ENCODE results near the gene KCNJ18.
"Not testable (repeated sequence)": the region's sequence is repeated elsewhere in the genome, so short reads cannot be mapped to it uniquely, and the experiment has no call there.

KCNJ18 gene

GRCh38 chr17:21691883-21692703 is at the start of gene KCNJ18:
Gene KCNJ18 (plus strand): TSS chr17:21692523. CDS start chr17:21702787, 10,264 bp downstream.
- in situ Hi-C loops (cut with MboI; ENCODE audit: low sequenced_read_pairs), result not testable (repeated sequence)

GRCh38 chr17:21648125-21648524 is 44.2 kb upstream of the KCNJ18 start:
- in situ Hi-C loops (cut with MboI; ENCODE audit: low sequenced_read_pairs), result not testable (repeated sequence)

GRCh38 chr17:21650043-21650442 is 42.3 kb upstream of the KCNJ18 start:
- in situ Hi-C loops (cut with MboI; ENCODE audit: low sequenced_read_pairs), result not testable (repeated sequence)

- in situ Hi-C loops (cut with MboI; ENCODE audit: low sequenced_read_pairs), result not testable (repeated sequence)
Measured at GRCh38 chr17:21652049-21652448, 40.3 kb upstream of the KCNJ18 start.

GRCh38 chr17:21653211-21653610 is 39.1 kb upstream of the KCNJ18 start:
- in situ Hi-C loops (cut with MboI; ENCODE audit: low sequenced_read_pairs), result not testable (repeated sequence)

GRCh38 chr17:21656518-21657309 is 35.6 kb upstream of the KCNJ18 start:
- in situ Hi-C loops (cut with MboI; ENCODE audit: low sequenced_read_pairs), result not testable (repeated sequence)

GRCh38 chr17:21659635-21660034 is 32.7 kb upstream of the KCNJ18 start:
- in situ Hi-C loops (cut with MboI; ENCODE audit: low sequenced_read_pairs), result not testable (repeated sequence)

- in situ Hi-C loops (cut with MboI; ENCODE audit: low sequenced_read_pairs), result not testable (repeated sequence)
Measured at GRCh38 chr17:21661455-21661854, 30.9 kb upstream of the KCNJ18 start.

GRCh38 chr17:21663166-21663565 is 29.2 kb upstream of the KCNJ18 start:
- in situ Hi-C loops (cut with MboI; ENCODE audit: low sequenced_read_pairs), result not testable (repeated sequence)

- in situ Hi-C loops (cut with MboI; ENCODE audit: low sequenced_read_pairs), result not testable (repeated sequence)
Measured at GRCh38 chr17:21663614-21664474, 28.5 kb upstream of the KCNJ18 start.

- in situ Hi-C loops (cut with MboI; ENCODE audit: low sequenced_read_pairs), result not testable (repeated sequence)
Measured at GRCh38 chr17:21665171-21665570, 27.2 kb upstream of the KCNJ18 start.

GRCh38 chr17:21665935-21666493 is 26.3 kb upstream of the KCNJ18 start:
- in situ Hi-C loops (cut with MboI; ENCODE audit: low sequenced_read_pairs), result not testable (repeated sequence)

GRCh38 chr17:21666711-21667412 is 25.5 kb upstream of the KCNJ18 start:
- in situ Hi-C loops (cut with MboI; ENCODE audit: low sequenced_read_pairs), result not testable (repeated sequence)

- in situ Hi-C loops (cut with MboI; ENCODE audit: low sequenced_read_pairs), result not testable (repeated sequence)
Measured at GRCh38 chr17:21667413-21668117, 24.8 kb upstream of the KCNJ18 start.

GRCh38 chr17:21668118-21668488 is 24.2 kb upstream of the KCNJ18 start:
- in situ Hi-C loops (cut with MboI; ENCODE audit: low sequenced_read_pairs), result not testable (repeated sequence)

GRCh38 chr17:21668746-21669508 is 23.4 kb upstream of the KCNJ18 start:
- in situ Hi-C loops (cut with MboI; ENCODE audit: low sequenced_read_pairs), result not testable (repeated sequence)

- in situ Hi-C loops (cut with MboI; ENCODE audit: low sequenced_read_pairs), result not testable (repeated sequence)
Measured at GRCh38 chr17:21669616-21670360, 22.5 kb upstream of the KCNJ18 start.
